ENCODE data around the gene PTN.

The PTN gene, protein sequence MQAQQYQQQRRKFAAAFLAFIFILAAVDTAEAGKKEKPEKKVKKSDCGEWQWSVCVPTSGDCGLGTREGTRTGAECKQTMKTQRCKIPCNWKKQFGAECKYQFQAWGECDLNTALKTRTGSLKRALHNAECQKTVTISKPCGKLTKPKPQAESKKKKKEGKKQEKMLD

DNA sequence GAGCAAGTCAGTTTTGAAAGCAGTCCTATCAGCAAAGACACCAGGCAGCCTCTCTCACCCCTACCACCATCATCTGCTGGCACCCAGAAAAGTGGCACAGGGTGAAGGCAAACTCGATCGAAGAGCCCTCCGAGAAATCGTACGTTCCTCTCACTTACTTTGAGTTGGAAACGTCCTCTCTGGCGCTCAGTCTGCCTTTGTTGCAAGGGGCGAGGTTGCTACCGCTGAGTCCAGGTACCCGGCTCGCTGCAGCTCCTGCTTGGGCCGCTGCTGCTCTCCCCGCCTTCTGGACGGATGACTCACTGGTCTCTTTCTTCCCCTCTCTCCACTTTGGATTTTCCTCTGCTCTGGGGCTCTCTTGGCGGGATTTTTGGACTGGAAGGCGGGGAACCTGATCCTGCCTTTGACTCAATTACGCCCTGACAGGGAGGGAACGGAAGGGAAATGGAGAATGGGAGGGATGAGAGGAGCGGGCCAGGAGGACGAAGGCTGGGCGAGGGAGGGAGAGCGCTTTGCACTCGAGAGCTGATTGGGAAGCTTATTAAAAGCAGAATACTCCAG is at the start of gene PTN:
TSS of gene PTN (minus strand) at position 453 of the 561 bp plus-strand sequence. CDS start 88,760 bp downstream, outside the sequence.
- no peak for DNase-seq (ENCODE audit: low read depth)

DNA sequence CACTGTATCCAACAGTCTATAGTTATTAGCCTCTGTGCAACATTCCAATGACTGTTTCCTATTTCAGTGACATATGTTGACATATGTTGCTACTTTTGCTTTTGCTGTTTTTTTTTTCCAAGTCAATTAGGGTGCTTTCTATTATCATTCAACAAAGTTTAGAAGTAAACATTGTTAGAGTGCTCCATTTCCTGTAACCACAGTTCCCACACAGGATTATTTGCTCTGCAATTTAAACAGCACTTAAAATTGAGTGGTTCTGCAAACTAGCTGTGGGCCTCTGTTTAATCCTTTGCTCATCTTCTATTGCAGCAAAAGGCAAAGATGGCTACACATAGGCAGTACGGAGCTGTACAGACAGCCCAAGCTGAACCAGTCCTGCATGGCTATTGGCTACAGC is 46.5 kb upstream of the PTN start:
- DNase-seq (ENCODE audit: low read depth): no peak

- no peak for DNase-seq (ENCODE audit: low read depth)
Observed at GRCh38 chr7:137388916-137389315, 45.4 kb upstream of the PTN start.

DNA sequence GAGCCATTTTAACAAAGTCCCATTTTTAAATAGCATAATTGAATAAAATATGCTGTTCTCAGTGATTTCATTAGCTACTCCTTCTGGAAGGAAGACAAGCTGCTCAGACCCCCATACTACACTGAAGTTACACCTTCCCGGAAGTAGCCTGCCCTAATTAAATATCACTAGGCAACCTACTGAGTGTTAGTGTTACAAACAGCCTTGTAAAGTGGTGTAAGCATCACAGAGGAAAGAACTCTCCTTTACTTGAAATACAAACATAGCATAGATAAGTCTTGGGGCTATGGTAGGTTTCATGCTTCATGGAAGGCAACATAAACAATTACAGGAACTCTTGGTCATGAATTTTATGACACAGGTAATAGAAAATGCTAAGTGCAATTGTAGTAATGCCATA is 43.4 kb upstream of the PTN start:
- no peak for DNase-seq (ENCODE audit: low read depth)

GRCh38 chr7:137381045-137381444 is 37.5 kb upstream of the PTN start:
- no peak for DNase-seq (ENCODE audit: low read depth)

DNA sequence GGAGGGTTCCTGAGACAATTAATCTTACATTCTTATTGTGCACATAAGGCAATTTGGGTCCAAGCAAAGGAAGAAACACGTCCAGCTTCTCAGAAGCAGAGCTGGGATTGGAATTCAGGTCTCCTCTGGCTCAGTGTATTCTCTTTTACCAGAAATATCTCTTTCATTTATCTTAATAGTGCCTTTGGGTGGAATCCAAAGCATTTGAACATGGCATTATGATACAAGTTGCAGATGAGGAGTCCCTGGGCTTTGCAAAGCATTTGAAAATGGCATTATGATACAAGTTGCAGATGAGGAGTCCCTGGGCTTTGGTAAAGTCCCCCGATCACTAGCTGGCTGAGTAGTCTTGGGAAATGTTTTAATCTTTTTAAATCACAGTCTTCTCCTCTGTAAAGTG is 30.0 kb upstream of the PTN start:
- no peak for DNase-seq (ENCODE audit: low read depth)

GRCh38 chr7:137371616-137372015 is 28.1 kb upstream of the PTN start:
- DNase-seq (ENCODE audit: low read depth): no peak

DNA sequence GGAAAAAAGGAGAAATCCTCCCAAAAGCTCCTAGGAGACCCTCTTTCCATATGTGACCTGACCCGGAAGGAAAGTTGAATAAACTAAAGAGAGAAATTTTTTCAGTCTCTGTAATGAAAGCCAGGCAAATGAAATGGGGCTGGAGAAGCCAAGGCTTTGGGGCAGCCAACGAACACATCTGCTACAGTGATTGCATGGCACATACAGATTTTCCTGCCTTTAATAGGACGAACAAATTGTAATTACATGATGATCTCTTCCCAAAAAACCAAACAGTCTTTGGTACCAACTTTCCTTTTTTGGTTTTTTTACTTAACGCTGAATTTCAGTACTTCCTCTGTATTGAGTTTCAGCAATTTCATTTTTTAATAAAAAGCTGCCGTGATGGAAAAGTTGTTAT is 23.5 kb upstream of the PTN start:
- no peak for DNase-seq (ENCODE audit: low read depth)

GRCh38 chr7:137363683-137364082 is 20.1 kb upstream of the PTN start:
- no peak for DNase-seq (ENCODE audit: low read depth)

DNA sequence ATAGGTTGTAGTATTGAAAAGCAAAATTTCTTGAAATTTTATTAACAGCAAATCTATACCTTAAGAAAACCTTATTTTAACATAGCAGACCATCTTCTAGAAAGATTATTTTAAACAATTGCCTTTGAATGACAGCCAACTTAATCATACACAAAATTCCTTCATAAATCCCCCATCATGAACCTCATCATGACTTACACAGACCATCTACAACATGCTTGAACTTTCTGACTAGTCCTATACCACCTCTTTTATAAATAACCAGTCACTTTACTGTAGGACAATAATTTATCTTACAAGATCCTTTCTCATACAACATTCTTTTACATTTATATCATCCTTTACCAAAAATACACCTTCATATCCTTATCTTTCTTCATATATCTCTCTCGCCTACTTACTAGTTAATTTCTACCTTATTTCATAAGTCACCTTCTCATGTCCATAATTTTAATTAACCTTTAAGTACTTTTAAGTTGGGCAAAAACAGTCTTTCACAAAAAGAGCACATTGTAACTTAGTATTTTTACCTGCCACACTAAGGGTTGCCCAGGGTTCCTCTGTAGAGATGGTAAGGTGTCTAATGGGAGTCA is 16.6 kb upstream of the PTN start:
- DNase-seq (ENCODE audit: low read depth): no peak

- no peak for DNase-seq (ENCODE audit: low read depth)
Observed at GRCh38 chr7:137354961-137355360, 11.4 kb upstream of the PTN start.

DNA sequence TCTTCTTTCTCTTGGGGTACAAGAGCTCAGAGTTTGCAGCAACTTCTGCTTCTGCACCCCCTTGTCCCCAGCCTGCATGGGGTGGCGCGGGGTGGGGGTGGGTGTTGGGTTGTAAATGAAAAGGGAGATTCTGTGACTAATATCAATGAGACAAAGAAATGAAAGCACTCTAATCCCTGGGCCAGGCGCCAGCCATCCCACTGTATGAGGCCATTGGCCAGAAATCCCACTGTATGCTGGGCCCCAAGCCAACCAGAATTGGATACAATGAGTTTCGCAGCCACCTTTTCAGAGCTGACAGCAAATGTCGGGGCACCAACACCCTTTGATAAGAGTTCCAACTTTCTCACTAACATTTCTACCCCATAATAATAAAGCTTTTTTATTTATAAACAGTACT is 10.9 kb upstream of the PTN start:
- DNase-seq (ENCODE audit: low read depth): no peak

GRCh38 chr7:137351941-137352340 is 8.4 kb upstream of the PTN start:
- DNase-seq (ENCODE audit: low read depth): no peak

GRCh38 chr7:137345799-137346449 is 2.4 kb upstream of the PTN start:
- DNase-seq (ENCODE audit: low read depth): no peak

DNA sequence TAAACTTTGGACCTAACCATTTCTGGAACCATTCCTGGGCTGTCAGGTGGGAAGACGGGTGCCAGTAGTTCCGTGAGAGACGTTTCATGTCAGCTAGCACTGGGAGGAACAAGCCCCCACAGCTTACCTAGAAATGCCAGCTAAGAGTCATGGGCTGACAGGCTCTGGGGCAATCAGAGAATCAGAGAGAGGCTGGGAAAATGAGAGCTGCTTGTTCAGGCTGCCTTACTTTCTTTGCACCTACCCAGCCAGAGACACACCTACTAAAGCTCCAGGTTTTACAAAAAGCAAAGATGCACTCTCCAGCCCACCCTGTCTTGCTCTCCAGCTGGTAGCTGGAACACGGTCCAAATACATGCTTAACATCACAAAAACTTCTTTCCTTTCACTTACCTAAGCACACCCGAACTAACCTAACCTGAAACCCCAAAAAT is 688 bp downstream of the PTN start:
- no peak for DNase-seq (ENCODE audit: low read depth)

- DNase-seq (ENCODE audit: low read depth): no peak
Observed at GRCh38 chr7:137342265-137342664, 1.3 kb downstream of the PTN start.

- no peak for DNase-seq (ENCODE audit: low read depth)
Observed at GRCh38 chr7:137337902-137338301, 5.6 kb downstream of the PTN start.

DNA sequence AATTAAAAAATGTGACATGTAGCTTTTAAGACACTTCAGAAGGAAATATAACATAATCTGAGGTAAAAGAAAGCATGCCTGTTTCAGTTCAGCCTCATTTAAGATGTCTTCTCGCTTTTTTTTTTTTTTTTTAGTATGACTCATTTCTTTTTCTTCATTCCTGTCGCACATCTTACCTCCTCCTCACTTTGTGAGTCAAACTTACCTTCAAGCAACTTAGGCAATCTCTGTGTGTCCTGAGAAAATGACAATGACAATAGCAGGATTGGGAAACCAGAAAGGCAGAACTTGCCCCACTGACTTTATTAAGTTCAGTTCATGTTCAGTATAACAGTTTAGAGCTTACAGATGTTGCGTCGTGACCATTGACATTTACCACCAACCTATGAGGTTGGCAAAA is 7.7 kb downstream of the PTN start:
- DNase-seq (ENCODE audit: low read depth): no peak

GRCh38 chr7:137331378-137331777 is 12.2 kb downstream of the PTN start:
- DNase-seq (ENCODE audit: low read depth): no peak

DNA sequence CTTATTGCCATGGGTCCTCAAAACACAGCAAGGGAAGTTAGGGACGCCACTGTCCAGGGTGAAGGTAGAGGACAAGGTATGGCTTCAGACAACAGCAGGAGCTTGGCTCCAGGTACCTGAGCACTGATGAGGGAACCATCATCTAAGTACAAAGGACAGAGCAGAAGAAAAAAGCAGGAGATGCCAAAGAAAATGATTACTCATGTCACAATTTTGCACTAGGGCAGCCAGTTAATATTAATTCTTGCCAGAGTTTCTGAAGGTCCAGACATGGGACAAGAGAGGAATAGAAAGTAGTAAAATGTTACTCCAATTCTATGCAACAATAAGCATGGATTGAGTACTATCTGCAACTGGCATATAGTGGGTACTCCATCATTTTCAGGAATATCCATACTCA is 14.1 kb downstream of the PTN start:
- DNase-seq (ENCODE audit: low read depth): no peak

- no peak for DNase-seq (ENCODE audit: low read depth)
Observed at GRCh38 chr7:137328373-137329120, 15.0 kb downstream of the PTN start.

- no peak for DNase-seq (ENCODE audit: low read depth)
Observed at GRCh38 chr7:137325927-137326326, 17.6 kb downstream of the PTN start.

Measured in stimulated activated CD8-positive, alpha-beta memory T cell treated with anti-CD3 and anti-CD28 coated beads, Interleukin-12 subunit alpha, Interleukin-12 subunit beta, amount 100 ng/mL, for 1 hour (primary cell).